DMS114 treated with DMSO at 0.1 percent for 48 hours (cell line): ENCODE measurements around the gene OR2B2.

Experiments used
- DNase-seq: peaks from one replicate; lab custom pipeline; 2025; ENCODE audit not compliant: unreplicated experiment; lab: John Stamatoyannopoulos, UW

The OR2B2 gene

DNA sequence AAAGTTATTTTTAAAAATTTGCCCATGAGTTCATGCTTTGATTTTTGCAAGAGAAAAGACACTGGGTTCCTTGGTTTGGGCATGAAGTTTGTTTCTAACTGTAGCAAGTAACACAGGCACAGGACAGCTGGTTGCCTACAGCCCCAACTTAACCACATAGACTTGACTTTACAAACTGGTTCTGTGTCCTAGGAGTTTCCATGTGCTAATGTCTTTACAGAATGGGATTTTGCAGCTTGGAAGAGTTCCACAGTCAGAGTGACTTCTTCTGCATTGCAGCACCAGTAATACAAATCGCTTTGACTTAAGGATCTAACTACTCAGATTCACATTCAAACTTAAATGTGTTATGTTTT, 44.3 kb downstream of the OR2B2 start:
- DNase-seq = no peak

DNA sequence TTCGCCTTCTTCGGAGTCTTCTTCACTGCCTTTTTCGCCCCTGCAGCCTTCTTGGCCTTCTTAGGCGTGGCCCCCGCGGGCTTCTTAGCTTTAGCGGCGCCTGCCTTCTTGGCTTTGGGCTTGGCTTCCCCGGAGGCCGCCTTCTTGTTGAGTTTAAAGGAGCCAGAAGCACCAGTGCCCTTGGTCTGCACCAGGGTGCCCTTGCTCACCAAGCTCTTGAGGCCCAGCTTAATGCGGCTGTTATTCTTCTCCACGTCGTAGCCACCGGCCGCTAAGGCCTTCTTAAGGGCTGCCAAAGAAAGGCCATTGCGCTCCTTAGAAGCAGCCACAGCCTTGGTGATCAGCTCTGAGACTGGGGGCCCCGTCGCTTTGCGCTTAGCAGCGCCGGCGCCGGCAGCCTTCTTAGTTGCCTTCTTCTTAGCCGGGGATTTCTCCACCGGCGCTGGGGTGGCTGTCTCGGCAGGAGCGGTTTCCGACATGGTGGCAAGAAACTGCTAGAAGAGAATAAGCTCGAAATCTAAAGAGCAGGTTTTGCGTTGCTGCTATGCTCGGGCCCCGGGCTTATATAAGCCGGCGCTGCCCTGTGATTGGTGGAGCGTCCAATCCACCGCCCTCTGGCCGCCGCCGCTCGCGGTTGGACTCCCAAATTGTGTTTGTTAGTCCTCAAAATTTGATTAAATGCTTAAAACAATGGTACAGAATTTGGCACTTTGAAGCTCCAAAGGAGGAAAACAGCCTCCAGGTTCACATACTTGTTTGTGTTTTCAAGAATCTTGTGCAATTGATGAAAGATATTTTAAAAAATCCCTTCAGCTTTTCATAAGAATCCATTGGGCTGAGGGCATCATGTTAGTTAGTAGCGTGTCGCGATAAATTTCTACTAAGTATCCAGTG, 44.9 kb downstream of the OR2B2 start:
- DNase-seq = peak; percentile 83

DNA sequence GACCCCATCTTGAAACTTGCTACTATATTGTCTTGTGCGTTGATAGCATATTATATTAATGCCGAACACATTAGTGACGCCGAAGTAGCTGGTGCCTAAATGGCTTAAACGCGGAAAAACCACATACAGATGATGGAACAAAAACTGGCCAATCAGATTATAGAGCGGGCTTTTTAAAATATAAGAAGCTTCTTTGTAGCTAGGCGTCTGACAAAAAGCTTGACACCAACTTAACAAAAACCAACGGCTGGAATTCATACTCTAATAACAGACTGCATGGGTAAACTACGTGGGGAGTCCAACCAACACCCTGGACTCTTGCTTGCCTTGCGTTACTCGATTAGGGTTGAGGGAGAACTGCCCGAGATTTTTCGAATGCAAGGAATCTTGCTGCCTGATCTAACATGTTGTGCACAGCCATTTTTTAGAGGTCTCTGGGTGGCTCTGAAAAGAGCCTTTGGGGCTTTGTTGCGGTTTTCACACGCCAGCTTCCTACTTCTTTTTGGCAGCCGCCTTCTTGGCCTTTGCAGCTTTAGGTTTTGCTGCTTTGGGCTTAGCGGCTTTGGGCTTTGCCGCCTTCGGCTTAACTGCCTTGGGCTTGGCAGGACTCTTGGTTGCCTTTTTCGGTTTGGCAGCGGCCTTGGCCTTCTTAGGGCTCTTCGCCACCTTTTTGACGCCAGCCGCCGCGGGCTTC, 45.7 kb downstream of the OR2B2 start:
- DNase-seq = peak; percentile 93

DNA sequence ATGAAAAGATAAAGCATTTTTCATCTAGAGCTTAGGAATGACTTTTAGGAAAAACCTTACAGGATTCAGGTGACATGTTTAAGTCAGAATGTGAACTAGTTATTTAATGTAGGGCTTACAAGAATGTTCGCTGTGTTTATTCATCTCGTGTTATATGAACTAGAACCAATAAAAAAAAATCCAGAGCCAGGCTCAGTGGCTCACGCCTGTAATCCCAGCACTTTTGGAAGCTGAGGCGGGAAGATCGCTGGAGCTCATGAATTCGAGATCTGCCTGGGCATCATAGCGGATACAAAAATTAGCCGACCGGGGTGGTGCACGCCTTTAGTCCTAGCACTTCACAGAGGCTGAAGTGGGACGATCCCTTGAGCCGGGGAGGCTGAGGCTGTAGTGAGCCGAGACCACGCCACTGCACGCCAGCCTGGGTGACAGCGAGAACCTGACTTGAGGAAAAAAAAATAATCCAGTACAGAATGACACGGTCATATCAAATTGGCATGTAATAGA, 46.3 kb downstream of the OR2B2 start:
- DNase-seq = peak; percentile 76

DNA sequence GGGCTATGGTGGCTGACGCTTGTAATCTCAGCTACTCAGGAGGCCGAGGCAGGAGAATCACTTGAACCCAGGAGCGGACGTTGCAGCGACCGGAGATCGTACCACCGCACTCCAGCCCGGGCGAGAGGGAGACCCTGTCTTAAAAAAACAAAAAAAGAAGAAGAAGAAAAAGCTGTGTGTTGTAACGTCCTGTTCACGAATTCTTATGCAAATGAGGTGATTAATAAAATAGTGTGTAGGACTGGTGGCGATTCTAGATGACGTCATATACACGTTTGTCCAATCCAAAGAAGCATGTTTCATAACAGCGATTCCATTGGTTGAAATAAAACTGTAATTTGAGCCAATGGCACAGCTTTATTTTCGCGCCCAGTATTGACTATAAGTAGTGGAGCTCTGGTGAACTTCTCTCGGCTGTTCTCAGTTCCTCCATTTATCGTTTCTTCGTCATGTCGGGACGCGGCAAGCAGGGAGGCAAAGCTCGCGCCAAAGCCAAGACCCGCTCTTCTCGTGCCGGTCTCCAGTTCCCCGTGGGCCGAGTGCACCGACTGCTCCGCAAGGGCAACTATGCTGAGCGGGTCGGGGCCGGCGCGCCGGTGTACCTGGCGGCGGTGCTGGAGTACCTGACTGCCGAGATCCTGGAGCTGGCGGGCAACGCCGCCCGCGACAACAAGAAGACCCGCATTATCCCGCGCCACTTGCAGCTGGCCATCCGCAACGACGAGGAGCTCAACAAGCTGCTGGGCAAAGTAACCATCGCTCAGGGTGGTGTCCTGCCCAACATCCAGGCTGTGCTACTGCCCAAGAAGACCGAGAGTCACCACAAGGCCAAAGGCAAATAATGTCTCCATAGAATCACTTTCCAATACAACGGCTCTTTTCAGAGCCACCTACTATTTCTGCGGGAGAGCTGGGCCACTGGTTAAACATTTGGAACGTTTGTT, 47.0 kb downstream of the OR2B2 start:
- peak; percentile 99 for DNase-seq

DNA sequence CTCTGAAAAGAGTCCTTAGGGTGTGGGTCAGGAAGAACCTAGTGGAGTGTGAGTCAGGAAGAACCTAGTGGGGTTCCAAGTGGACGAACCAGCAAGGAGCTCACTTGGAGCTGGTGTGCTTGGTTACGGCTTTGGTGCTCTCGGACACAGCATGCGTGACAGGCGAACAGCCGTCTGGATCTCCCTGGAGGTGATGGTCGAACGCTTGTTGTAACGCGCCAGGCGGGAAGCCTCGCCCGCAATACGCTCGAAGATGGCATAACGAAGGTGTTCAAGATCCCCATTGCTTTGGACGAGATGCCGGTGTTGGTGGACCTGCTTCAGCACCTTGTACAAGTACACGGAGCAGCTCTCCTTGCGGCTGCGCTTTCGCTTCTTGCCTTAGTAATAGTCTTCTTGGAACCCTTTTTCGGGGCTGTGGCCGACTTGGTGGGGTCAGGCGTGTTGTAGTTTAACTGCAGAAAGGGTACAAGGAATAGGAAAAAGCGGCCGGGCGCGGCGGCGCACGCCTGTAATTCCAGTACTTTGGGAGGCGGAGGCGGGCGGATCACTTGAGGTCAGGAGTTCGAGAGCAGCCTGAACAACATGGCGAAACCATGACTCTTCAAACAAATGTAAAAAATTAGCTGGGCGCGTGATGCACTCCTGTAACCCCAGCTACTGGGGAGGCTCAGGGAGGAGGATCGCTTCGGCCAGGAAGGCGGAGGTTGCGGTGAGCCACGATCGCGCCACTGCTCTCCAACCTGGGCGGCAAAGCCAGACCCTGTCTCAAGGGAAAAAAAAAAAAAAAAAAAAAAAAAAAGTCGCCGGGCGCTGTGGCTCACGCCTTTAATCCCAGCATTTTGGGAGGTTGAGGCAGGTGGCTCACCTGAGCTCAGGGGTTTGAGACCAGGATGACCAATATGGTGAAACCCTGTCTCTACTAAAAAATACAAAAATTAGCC, 48.0 kb downstream of the OR2B2 start:
- peak; percentile 36 for DNase-seq

DNA sequence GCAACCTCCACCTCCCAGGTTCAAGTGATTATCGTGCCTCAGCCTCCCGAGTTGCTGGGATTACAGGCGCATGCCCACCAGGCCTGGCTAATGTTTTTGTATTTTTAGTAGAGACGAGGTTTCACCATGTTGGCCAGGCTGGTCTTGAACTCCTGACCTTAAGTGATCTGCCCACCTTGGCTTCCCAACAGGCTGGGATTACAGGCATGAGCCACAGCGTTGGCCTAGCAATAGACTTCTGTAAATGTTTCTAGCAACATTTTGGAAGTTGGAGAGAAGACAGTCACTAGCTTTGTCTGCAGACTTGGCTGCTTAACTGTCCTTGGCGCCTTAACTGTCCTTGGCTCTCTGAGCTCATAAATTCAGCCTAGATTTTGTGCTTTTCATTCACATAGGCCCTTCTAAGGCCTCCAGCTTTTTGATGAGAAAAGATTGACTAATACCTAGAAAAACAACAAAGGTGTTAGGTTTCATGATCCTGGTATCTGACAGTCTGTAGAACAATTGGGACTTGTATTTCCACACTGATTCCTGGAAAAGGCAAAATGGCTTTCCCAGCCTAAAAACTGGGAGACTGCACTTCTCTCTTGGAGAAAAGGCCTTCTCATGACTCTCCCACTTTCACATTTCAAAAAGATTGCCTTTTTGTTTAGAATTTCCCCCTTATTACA, 49.7 kb downstream of the OR2B2 start:
- DNase-seq = no peak

DNA sequence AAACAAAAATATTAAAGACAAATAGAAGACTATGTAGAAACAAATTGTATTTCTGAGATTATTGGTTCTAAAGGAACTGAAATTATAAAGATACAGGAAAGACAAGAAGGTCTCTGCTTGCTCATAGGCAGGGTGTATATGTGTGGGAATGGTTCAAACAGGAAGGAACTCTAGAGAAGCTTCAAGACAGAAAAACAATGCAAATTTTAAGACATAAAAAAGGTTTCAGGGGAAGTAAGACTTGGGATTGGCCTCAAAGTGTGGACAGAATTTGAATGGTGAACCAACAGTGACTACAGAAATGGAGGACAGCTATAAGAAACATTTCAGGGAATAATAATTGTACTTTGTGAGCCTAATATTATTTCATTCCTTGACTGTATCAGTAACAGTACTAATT, 50.3 kb downstream of the OR2B2 start:
- DNase-seq = no peak

DNA sequence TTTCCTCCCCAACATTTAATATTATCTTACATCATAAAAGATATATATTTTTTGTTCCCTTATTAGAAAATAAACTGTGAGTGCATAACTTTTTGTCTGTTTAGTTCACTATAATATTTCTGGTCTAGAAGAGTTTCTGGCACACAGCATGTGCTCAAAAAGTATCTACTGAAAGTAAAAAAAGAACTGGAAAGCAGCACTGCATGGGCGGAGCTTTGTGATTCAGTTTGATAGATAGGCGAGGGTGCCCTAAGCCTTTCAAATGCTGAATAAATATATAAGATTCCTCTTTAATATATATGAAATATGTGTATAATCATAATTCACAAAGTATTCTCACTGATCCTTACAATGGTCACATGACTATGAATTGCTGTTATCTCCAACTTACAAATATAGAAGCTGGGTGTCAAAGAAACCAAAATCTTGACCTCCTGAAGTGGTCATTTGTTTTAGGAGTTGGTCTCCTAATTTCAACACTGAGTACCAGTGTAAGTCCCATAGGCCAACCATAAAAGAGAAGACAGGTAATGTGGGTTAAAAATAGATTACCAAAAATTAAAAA, 50.8 kb downstream of the OR2B2 start:
- no peak for DNase-seq
